GM12878 (cell line): ENCODE results near the gene CAMK4. TPM values are rescaled to one million over a fixed set of nuclear protein-coding genes. Genes with fewer than 3 reads are reported as not detected.

ENCODE experiments used
- ATAC-seq: fragments of 200-7000 bp; cut with Tn5 transposase; 3 replicates; pipeline ENCODE4 v1.9.1; 2020; ENCODE audit warnings: mild to moderate bottlenecking, moderate library complexity
- BruUV-seq: library from RNA; stranded (reverse); fragments of 400-500 nt; replicated peaks from 2 replicates; lab custom pipeline; 2021; lab: Mats Ljungman, UMichigan
- CTCF ChIA-PET: fragments of 300-600 bp; sonication (Branson Sonifier 250); formaldehyde crosslinking; extraction: SDS; loops from one replicate; lab custom pipeline; 2021; ENCODE audit warnings: inconsistent platforms; lab: Yijun Ruan, JAX
- POLR2A ChIA-PET: fragments of 350-600 bp; formaldehyde crosslinking; extraction: SDS; loops from one replicate; lab custom pipeline; 2021; ENCODE audit warnings: inconsistent platforms; lab: Charles Lee
- RAD21 ChIA-PET: fragments of 300-600 bp; sonication (Branson Sonifier 250); formaldehyde crosslinking; loops from one replicate; lab custom pipeline; 2023; ENCODE audit warnings: antibody characterized with exemption; ENCODE audit not compliant: unreplicated experiment; lab: Charles Lee
- SMC1A ChIA-PET: fragments of 300-600 bp; sonication (Branson Sonifier 250); formaldehyde crosslinking; loops from one replicate; lab custom pipeline; 2023; ENCODE audit not compliant: unreplicated experiment, uncharacterized antibody; lab: Charles Lee
- DNase-seq: peaks from one replicate; pipeline ENCODE4 v3.0.0-alpha.2; 2011; ENCODE audit warnings: low read depth, low spot score
- FAIRE-seq: peaks from 3 replicates; lab custom pipeline; 2011; peaks lifted over from hg19 to GRCh38; lab: Jason Lieb, UNC
- H2AFZ ChIP-seq: 2 replicates; pipeline ENCODE4 v1.6.0; 2011; ENCODE audit warnings: low read depth, low read length, control low read depth; ENCODE audit not compliant: control insufficient read depth
- H3K27ac ChIP-seq: 2 replicates; pipeline ENCODE4 v1.5.1; 2011; ENCODE audit warnings: control low read depth; ENCODE audit not compliant: control insufficient read depth, insufficient read depth
- H3K27me3 ChIP-seq, 2 experiments: replicated peaks in 1 of 2; 2 replicates each; pipeline versions ENCODE4 v1.6.0 to v1.6.1; 2011; ENCODE audit warnings: low read length in 1 of 2; ENCODE audit not compliant: control insufficient read depth in 2 of 2, insufficient read depth in 2 of 2
- H3K36me3 ChIP-seq, 2 experiments: 2 replicates each; pipeline ENCODE4 v1.5.1; 2011; ENCODE audit warnings: low read length in 1 of 2; ENCODE audit not compliant: control insufficient read depth in 2 of 2, insufficient read depth in 2 of 2
- H3K4me1 ChIP-seq: 2 replicates; pipeline ENCODE4 v1.6.1; 2011; ENCODE audit warnings: mild to moderate bottlenecking, low read length, moderate library complexity, mixed read lengths; ENCODE audit not compliant: control insufficient read depth, insufficient read depth
- H3K4me2 ChIP-seq: 2 replicates; pipeline ENCODE4 v1.6.0; 2011; ENCODE audit warnings: control low read depth; ENCODE audit not compliant: control insufficient read depth, insufficient read depth
- H3K4me3 ChIP-seq: fragments of 200-600 bp; sonication (generic); 2 replicates; pipeline ENCODE4 v1.5.1; 2016
- H3K79me2 ChIP-seq: 2 replicates; pipeline ENCODE4 v1.6.0; 2011; ENCODE audit warnings: low read length; ENCODE audit not compliant: control insufficient read depth, insufficient read depth
- H3K9ac ChIP-seq: 2 replicates; pipeline ENCODE4 v1.8.0; 2011; ENCODE audit warnings: low read length, control low read depth, mixed read lengths; ENCODE audit not compliant: control insufficient read depth, insufficient read depth
- H3K9me3 ChIP-seq: replicated peaks from 3 replicates; pipeline ENCODE4 v1.5.1; 2011; ENCODE audit warnings: mild to moderate bottlenecking, low read length; ENCODE audit not compliant: control insufficient read depth, insufficient read depth
- H4K20me1 ChIP-seq: 2 replicates; pipeline ENCODE4 v1.6.0; 2011; ENCODE audit not compliant: control insufficient read depth, insufficient read depth
- CREM ChIP-seq: IDR thresholded peaks from 2 replicates; pipeline ENCODE4 v1.6.1; 2014; ENCODE audit warnings: antibody characterized with exemption, low read depth
- ETV6 ChIP-seq, 2 experiments: fragments of 450-650 bp in 1 of 2; IDR thresholded peaks in 1 of 2; conservative IDR thresholded peaks in 1 of 2; 2 replicates each; pipeline ENCODE4 v1.6.1; 2014; ENCODE audit warnings: antibody characterized with exemption in 1 of 2, borderline replicate concordance in 1 of 2, low read depth in 1 of 2, mild to moderate bottlenecking in 1 of 2, moderate library complexity in 1 of 2
- HSF1 ChIP-seq: fragments of 150-350 bp; IDR thresholded peaks from 2 replicates; pipeline ENCODE4 v1.6.1; 2014; ENCODE audit warnings: mild to moderate bottlenecking, low read depth, low read length
- JUND ChIP-seq: IDR thresholded peaks from 2 replicates; pipeline ENCODE4 v1.6.1; 2012; ENCODE audit warnings: low read depth, mild to moderate bottlenecking, low read length, improper control_type of control experiment, moderate library complexity
- KAT2A ChIP-seq: conservative IDR thresholded peaks from 2 replicates; pipeline ENCODE4 v1.6.1; 2011; ENCODE audit warnings: low read depth, low read length; ENCODE audit not compliant: control insufficient read depth
- MTA2 ChIP-seq: fragments of 450-650 bp; IDR thresholded peaks from 2 replicates; pipeline ENCODE4 v1.6.1; 2016; ENCODE audit warnings: low read depth, mild to moderate bottlenecking, moderate library complexity
- NKRF ChIP-seq: fragments of 450-650 bp; conservative IDR thresholded peaks from 2 replicates; pipeline ENCODE4 v1.6.1; 2017; ENCODE audit warnings: mild to moderate bottlenecking, moderate library complexity
- PAX5 ChIP-seq: IDR thresholded peaks from 2 replicates; pipeline ENCODE4 v1.6.1; 2011; ENCODE audit warnings: low read depth, low read length, borderline replicate concordance
- PKNOX1 ChIP-seq: fragments of 450-650 bp; IDR thresholded peaks from 2 replicates; pipeline ENCODE4 v1.6.1; 2016; ENCODE audit warnings: mild to moderate bottlenecking
- RELA ChIP-seq: fragments of 450-650 bp; IDR thresholded peaks from 2 replicates; pipeline ENCODE4 v1.8.0; 2014; ENCODE audit warnings: borderline replicate concordance; ENCODE audit not compliant: partially characterized antibody
- REST ChIP-seq: IDR thresholded peaks from 2 replicates; pipeline ENCODE4 v1.6.1; 2012; ENCODE audit warnings: mild to moderate bottlenecking, low read depth, low read length
- SMAD5 ChIP-seq: IDR thresholded peaks from 2 replicates; pipeline ENCODE4 v1.6.1; 2016; ENCODE audit warnings: antibody characterized with exemption, low read depth
- SREBF2 ChIP-seq: IDR thresholded peaks from 2 replicates; pipeline ENCODE4 v1.6.1; 2012; ENCODE audit warnings: mild to moderate bottlenecking, low read length
- TCF7 ChIP-seq: IDR thresholded peaks from 2 replicates; pipeline ENCODE4 v1.6.1; 2014; ENCODE audit warnings: antibody characterized with exemption, borderline replicate concordance
- ZNF207 ChIP-seq: fragments of 450-650 bp; IDR thresholded peaks from 2 replicates; pipeline ENCODE4 v1.6.1; 2014; ENCODE audit warnings: antibody characterized with exemption, mild to moderate bottlenecking, borderline replicate concordance
- WGBS: methylation state at CpG from one replicate; pipeline ENCODE4 v1.1.6; 2016; ENCODE audit warnings: low lambda C conversion rate; ENCODE audit not compliant: insufficient replicate concordance, insufficient coverage; ENCODE audit errors: missing lambda C conversion rate; 5-methylcytosine and 5-hydroxymethylcytosine counted together
- in situ Hi-C: fragments of 300-500 bp; cut with MboI; formaldehyde crosslinking; loops from 9 replicates; pipeline ENCODE4 v1.14.3; 2018; ENCODE audit warnings: mixed read lengths
- intact Hi-C: fragments of 100-400 bp; cut with micrococcal nuclease; formaldehyde crosslinking; loops from one replicate; pipeline ENCODE4 v1.14.2; 2022; ENCODE audit not compliant: unreplicated experiment
- polyA plus RNA-seq, 11 experiments: library from polyadenylated mRNA; depleted of rRNA in 4 of 11; unstranded in 6 of 11; stranded (reverse) in 5 of 11; fragments of >200 nt; fragmentation: Nextera tagmentation in 4 of 11; fragmentation: Illumina TruSeq in 1 of 11; extraction: Ambion mirVana in 4 of 11; extraction: Trizol in 1 of 11; gene quantifications; 1 replicate in 1 of 11; 2 replicates in 10 of 11; pipeline versions ENCODE4 v1.2.1 to v1.2.3, GENCODE V29; 2011 to 2016; ENCODE audit warnings: inconsistent platforms in 2 of 11, missing spikeins in 2 of 11, low read depth in 1 of 11
- total RNA-seq, 4 experiments: library from RNA; depleted of rRNA in 3 of 4; stranded (reverse); fragments of >200 nt in 3 of 4; fragmentation: Illumina TruSeq in 1 of 4; extraction: Trizol in 1 of 4; gene quantifications; 2 replicates each; pipeline versions ENCODE4 v1.2.1 to v1.2.3, GENCODE V29; 2013 to 2021

CAMK4 gene
- total and polyA plus RNA-seq, 10 of the 15 experiments (the other 5 are each of a cell fraction or from before 2014, with no cell fraction given) = 13.3 to 51.9 (median 35.3) TPM

- CTCF ChIA-PET = interaction anchor here (1.0 kb wide), 1 partner anchor 10 kb away, joined by 4 read pairs; no protein-coding TSS in a partner anchor
- FAIRE-seq (no peak), ATAC-seq (no peak), DNase-seq (no peak)
- no peak overlapping the region for H3K9ac ChIP-seq
- in situ Hi-C loops = no loop called here
- no peaks in the 10 kb centered on the region for H3K27me3 ChIP-seq
- TF ChIP-seq JUND (no peak), REST (no peak), HSF1 (no peak), CREM (no peak), PAX5 (no peak), NKRF (no peak), ZNF207 (no peak), RELA (no peak), KAT2A (no peak), MTA2 (no peak), PKNOX1 (no peak), TCF7 (no peak), ETV6 (conservative IDR thresholded peaks at IDR 0.05 in 1 of 2, IDR thresholded peaks at IDR 0.05 in 1 of 2; ENCODE audit: borderline replicate concordance in 1 of 2, low read depth in 1 of 2) (no peak), SREBF2 (no peak), SMAD5 (no peak)
- peaks cover 0 to 12% of the 10 kb centered on the region in 2 experiments; a peak in 2 of 4 replicates for H3K36me3 ChIP-seq
- H3K4me2 ChIP-seq = no peak overlapping the region
- H3K4me3 ChIP-seq = no peak overlapping the region
- SMC1A ChIA-PET = interaction anchor here (0.5 kb wide), 1 partner anchor 132 kb away, joined by 3 read pairs; no protein-coding TSS in a partner anchor
- no TSS peak for BruUV-seq
- no peak overlapping the region for H2AFZ ChIP-seq
- 97% methylated on average over 1 of the region's 1 CpG for WGBS
- POLR2A ChIA-PET = no interaction called here
- intact Hi-C loops = no loop called here
- RAD21 ChIA-PET = no interaction called here
- no peaks in the 10 kb centered on the region for H3K79me2 ChIP-seq
- H3K4me1 ChIP-seq = no peaks in the 10 kb centered on the region
- H4K20me1 ChIP-seq = no peaks in the 10 kb centered on the region
- no peaks in the 10 kb centered on the region for H3K9me3 ChIP-seq
- no peak overlapping the region for H3K27ac ChIP-seq
These were observed 222.9 kb downstream of the CAMK4 start for GRCh38 chr5:111447099-111447498.
